ENCODE measurements around the gene APLF. TPM values are rescaled to one million over a fixed set of nuclear protein-coding genes. Genes with fewer than 3 reads are reported as not detected.

APLF gene
- total and polyA plus RNA-seq, 2 donors (not counting 3 experiments of a cell fraction or from before 2014, with no cell fraction given) = 0.75 to 2.3 TPM

DNA sequence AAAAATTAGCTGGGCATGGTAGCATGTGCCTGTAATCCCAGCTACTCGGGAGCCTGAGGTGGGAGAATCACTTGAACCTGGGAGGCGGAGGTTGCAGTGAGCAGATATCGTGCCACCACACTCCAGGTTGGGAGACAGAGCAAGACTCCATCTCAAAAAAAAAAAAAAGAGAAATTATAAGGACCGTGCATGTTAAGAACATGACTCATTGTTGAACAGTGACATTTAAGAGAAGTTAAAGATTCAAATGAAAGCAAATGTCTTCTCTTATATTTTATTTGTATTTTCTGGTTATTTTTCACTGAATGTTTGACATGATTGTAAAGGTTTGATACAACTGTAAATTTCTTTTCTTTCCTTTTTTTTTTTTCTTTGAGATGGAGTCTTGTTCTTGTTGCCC lies 69.6 kb downstream of the APLF start:
- Histone ChIP-seq H3K9me1 (replicated peaks; ENCODE audit: control insufficient read depth, extremely low read depth, insufficient read depth, low read length) (no peaks in the 10 kb centered on the region), H3K4me1 (ENCODE audit: control insufficient read depth, extremely low read depth, insufficient read depth, low read length) (no peaks in the 10 kb centered on the region), H2AFZ (ENCODE audit: low read depth, low read length) (no peak overlapping the region), H3K4me2 (ENCODE audit: insufficient read depth, low read length) (no peak overlapping the region), H3K27ac (ENCODE audit: insufficient read depth, low read depth, low read length) (no peak overlapping the region), H3K27me3 (ENCODE audit: control insufficient read depth in 2 of 2, insufficient read depth in 2 of 2, low read length in 2 of 2) (no peaks in the 10 kb centered on the region), H3K9me3 (replicated peaks; ENCODE audit: control insufficient read depth, insufficient read depth, low read length) (no peaks in the 10 kb centered on the region), H3K36me3 (ENCODE audit: control insufficient read depth in 2 of 2, extremely low read depth in 1 of 2, insufficient read depth in 2 of 2, low read length in 2 of 2) (no peaks in the 10 kb centered on the region), H4K20me1 (replicated peaks; ENCODE audit: control insufficient read depth, extremely low read depth, insufficient read depth, low read length) (no peaks in the 10 kb centered on the region), H3K79me2 (ENCODE audit: control insufficient read depth, insufficient read depth, low read length) (no peaks in the 10 kb centered on the region), H3K4me3 (replicated peaks in 1 of 3; ENCODE audit: insufficient read depth in 1 of 3, low read depth in 1 of 3, low read length in 3 of 3) (no peak overlapping the region), H3K9ac (replicated peaks; ENCODE audit: extremely low read depth, insufficient read depth, low read length) (no peak overlapping the region)
- DNase-seq (ENCODE audit: low read depth, low spot score) (no peak), FAIRE-seq (no peak)
- dilution Hi-C loops (cut with MboI; ENCODE audit: extremely low pct_ligation_motif_present, low sequenced_read_pairs) = no loop called here
- ChIA-PET POLR2A (no interaction called here), CTCF (interaction anchor here (1.0 to 1.9 kb wide), 3 partner anchors 49 to 172 kb away, joined by 4 to 6 read pairs (median 5); no protein-coding TSS in a partner anchor)
- intact Hi-C loops (cut with micrococcal nuclease) = no loop called here
- BruUV-seq (replicated peaks) = no TSS peak
- TF ChIP-seq, protein P1, sequence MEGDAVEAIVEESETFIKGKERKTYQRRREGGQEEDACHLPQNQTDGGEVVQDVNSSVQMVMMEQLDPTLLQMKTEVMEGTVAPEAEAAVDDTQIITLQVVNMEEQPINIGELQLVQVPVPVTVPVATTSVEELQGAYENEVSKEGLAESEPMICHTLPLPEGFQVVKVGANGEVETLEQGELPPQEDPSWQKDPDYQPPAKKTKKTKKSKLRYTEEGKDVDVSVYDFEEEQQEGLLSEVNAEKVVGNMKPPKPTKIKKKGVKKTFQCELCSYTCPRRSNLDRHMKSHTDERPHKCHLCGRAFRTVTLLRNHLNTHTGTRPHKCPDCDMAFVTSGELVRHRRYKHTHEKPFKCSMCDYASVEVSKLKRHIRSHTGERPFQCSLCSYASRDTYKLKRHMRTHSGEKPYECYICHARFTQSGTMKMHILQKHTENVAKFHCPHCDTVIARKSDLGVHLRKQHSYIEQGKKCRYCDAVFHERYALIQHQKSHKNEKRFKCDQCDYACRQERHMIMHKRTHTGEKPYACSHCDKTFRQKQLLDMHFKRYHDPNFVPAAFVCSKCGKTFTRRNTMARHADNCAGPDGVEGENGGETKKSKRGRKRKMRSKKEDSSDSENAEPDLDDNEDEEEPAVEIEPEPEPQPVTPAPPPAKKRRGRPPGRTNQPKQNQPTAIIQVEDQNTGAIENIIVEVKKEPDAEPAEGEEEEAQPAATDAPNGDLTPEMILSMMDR (IDR thresholded peaks at IDR 0.05; ENCODE audit: extremely low read depth in 1 of 2, insufficient read depth in 1 of 2, low read depth in 1 of 2, low read length in 2 of 2) = no peak
- TF ChIP-seq EZH2 (IDR thresholded peaks at IDR 0.05; ENCODE audit: borderline replicate concordance, low read depth, low read length, severe bottlenecking) = no peak
- TF ChIP-seq, protein P2, sequence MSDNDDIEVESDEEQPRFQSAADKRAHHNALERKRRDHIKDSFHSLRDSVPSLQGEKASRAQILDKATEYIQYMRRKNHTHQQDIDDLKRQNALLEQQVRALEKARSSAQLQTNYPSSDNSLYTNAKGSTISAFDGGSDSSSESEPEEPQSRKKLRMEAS (IDR thresholded peaks at IDR 0.05; ENCODE audit: insufficient read depth, insufficient read length) = no peak
- no peak for TF ChIP-seq MYC (IDR thresholded peaks at IDR 0.05; ENCODE audit: low read depth, low read length)
- no peak for TF ChIP-seq POLR2A (IDR thresholded peaks at IDR 0.05; ENCODE audit: low read depth, low read length)
- TF ChIP-seq GATA2 (IDR thresholded peaks at IDR 0.05; ENCODE audit: insufficient read depth, insufficient read length, low read depth, low read length) = no peak
- TF ChIP-seq POLR2AphosphoS5 (IDR thresholded peaks at IDR 0.05; ENCODE audit: insufficient read depth, low read depth, low read length) = no peak
- no peak for TF ChIP-seq JUN (IDR thresholded peaks at IDR 0.05; ENCODE audit: borderline replicate concordance, insufficient read depth, insufficient read length, low read depth)
- TF ChIP-seq FOS (IDR thresholded peaks at IDR 0.05; ENCODE audit: borderline replicate concordance, insufficient read depth, low read length) = no peak
